GM18868 (cell line): Measurements from ENCODE around the gene CRACR2A.

ENCODE experiments used
- ATAC-seq: cut with Tn5 transposase; IDR thresholded peaks from one replicate; pipeline ENCODE4 v1.9.1; 2021; ENCODE audit warnings: mild to moderate bottlenecking, moderate library complexity; ENCODE audit not compliant: unreplicated experiment

CRACR2A gene, protein sequence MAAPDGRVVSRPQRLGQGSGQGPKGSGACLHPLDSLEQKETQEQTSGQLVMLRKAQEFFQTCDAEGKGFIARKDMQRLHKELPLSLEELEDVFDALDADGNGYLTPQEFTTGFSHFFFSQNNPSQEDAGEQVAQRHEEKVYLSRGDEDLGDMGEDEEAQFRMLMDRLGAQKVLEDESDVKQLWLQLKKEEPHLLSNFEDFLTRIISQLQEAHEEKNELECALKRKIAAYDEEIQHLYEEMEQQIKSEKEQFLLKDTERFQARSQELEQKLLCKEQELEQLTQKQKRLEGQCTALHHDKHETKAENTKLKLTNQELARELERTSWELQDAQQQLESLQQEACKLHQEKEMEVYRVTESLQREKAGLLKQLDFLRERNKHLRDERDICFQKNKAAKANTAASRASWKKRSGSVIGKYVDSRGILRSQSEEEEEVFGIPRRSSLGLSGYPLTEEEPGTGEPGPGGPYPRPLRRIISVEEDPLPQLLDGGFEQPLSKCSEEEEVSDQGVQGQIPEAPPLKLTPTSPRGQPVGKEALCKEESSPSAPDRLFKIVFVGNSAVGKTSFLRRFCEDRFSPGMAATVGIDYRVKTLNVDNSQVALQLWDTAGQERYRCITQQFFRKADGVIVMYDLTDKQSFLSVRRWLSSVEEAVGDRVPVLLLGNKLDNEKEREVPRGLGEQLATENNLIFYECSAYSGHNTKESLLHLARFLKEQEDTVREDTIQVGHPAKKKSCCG

DNA sequence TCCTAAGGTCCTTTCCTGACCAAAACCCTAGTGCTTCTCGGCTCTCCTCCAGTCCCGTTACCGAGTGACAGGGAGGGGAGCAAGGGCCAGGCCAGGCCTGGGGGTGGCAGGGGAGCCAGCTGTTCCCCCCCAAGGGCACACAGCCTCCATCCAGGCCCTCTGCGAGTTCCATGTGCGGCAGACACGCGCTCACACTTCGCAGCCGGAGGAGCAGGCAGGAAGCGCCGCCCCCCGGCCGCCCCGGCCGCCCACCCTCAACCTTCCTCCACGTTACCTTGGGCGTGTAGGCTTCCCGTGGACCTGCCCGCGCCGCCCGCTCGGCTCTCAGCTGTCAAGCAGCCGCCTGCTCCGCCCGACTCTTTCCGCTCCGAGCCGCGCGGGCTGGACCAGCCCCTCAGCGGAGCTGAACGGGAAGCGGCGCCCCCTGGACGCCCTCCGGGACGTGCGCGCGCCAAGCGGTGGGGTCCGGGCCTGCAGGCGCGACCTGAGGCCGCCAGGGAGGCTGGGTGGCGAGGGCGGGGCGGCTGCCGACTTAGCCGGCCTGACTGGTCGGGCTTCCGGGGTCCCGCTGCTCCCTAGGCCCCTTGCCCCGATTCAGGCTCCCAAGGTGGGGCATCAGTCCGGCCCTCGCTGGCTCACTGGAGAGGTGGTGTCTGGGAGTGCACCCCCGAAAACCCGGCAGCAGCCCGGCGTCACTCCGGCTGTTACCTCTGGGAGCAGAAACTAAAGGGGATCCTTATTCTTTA lies at the start of gene CRACR2A:
CRACR2A (minus strand) TSS at position 369 of the 746 bp plus-strand sequence. CDS start 56,110 bp downstream, outside the sequence.
- peak; percentile 89 for ATAC-seq

GRCh38 chr12:3797531-3798048 lies 44.7 kb upstream of the CRACR2A start:
- ATAC-seq: no peak

DNA sequence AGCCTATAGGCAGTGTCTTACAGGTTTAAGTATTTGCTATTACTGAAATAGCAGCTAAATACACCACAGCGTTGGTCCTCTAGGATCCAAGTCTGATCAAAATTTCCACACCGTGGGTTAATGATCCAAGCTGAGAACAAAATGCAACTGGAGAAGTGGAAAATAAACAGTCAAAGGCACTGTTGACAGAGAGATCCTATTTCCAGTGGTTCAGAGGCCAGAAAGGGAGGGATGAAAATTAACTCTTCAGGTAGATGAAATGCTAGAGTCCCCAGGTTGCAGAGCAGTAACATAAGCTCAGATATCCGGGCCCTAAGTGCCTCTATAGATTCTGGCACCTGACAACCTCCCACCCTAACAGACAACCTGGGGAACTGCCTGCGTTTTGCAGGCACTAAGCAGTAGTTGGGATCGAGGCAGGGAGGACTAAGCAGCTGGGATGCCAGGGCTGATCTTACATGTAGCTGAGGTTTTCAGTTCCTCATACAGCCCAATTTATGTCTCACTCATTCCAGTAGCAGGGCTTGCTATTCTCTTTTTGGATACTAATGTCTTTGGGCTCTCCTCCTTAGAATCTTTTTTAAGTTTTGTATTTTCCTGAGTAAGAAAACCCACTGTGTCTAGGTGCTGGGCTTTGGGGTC lies 42.7 kb upstream of the CRACR2A start:
- no peak for ATAC-seq

DNA sequence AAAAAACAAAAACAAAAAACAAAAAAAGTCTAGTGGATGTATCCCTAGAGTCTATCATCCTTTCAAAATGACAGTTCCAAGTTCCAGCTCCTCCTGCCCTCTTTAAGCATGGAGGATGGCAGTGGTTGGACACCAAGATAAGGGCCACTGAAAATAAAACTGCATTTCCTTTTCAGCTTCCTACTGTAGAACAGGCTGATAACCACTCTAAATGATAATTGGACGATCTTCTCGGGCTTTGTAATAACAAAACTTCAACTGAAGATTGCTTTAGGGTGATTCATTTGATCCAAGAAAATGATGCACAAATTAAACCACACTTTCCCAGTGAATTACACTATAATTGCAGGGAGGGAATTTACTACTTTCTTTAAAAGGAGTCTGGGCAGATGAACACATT lies 42.2 kb upstream of the CRACR2A start:
- no peak for ATAC-seq

- ATAC-seq: no peak
Observed at GRCh38 chr12:3792623-3793288, 39.8 kb upstream of the CRACR2A start.

- no peak for ATAC-seq
Observed at GRCh38 chr12:3791256-3791874, 38.5 kb upstream of the CRACR2A start.

GRCh38 chr12:3790642-3791041 lies 37.7 kb upstream of the CRACR2A start:
- ATAC-seq: no peak

GRCh38 chr12:3789838-3790237 lies 36.9 kb upstream of the CRACR2A start:
- ATAC-seq: no peak

DNA sequence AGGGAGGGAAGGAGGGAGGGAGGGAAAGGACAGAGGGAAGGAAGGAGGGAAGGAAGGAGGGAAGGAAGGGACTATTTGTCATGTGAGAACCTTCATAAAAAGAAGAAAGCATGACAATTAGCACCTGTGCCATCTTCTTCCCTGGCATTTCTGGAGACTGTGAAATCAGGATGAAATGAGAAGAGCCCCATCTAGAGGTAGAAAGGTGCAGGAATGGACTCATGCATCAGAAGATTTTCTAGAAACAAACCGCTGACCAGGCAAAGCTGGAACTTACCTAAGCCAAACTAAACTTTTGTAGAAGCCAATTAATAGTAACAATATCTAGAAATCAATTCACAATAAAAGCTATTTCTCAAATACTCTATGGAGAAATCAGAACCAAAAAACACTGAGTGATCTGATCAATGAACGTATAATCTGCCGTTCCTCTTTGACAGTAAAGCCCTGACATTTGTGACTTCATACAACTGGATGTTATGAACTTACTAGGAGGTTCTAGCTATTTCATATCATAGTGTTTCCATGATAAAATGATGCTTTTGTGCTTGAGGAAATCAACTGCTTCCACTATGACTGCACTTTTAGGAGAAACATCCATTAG lies 24.4 kb upstream of the CRACR2A start:
- ATAC-seq: no peak

DNA sequence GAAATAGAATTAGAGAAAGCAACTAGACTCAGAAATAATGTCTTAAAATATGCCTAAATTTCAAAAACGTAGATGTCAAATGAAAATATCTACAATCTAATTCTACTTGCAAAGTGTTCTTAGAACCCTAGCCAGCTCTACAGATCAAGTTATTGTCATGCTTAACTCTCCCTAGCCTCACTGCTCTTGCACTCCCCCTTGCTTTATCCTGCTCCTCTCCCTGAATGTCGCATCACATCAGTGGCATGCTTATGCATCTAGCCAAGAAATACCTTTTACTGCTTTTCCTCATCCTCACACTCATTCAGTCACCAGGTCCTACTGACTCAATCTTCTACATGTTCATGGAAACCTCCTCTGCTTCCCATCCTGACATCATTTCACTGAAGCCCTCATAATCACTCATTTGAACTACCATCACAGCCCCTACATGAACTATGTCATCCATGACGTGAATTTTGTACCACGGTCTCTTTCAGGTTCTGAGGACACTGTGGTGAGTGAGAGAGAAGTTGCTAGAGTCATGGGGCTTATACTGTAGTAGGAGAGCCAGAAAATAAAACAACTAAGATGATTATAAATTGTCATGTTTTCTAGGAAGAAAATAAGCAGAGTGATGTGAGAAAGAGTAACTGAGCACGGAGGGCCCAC lies 22.6 kb upstream of the CRACR2A start:
- no peak for ATAC-seq

DNA sequence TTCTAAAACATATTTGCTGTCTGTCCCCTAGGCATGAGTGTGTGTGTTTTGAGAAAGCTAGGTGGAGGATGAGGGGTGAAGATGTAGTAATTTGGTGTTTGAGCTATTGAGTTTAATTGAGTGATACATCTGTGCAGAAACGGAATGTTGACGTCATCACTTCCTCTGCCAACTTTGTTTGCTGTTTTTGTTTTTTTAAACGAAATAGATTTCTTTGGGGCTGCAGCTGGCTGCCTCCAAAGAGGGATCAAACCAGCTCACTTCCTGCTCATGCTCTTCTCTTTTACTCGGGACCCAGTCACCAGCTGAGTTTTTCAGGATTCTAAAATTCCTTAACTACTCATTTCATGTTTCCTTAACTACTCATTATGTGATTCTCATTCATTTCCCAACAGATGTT lies 19.5 kb upstream of the CRACR2A start:
- ATAC-seq: no peak

GRCh38 chr12:3771853-3772252 lies 18.9 kb upstream of the CRACR2A start:
- no peak for ATAC-seq

GRCh38 chr12:3770891-3771290 lies 18.0 kb upstream of the CRACR2A start:
- no peak for ATAC-seq

DNA sequence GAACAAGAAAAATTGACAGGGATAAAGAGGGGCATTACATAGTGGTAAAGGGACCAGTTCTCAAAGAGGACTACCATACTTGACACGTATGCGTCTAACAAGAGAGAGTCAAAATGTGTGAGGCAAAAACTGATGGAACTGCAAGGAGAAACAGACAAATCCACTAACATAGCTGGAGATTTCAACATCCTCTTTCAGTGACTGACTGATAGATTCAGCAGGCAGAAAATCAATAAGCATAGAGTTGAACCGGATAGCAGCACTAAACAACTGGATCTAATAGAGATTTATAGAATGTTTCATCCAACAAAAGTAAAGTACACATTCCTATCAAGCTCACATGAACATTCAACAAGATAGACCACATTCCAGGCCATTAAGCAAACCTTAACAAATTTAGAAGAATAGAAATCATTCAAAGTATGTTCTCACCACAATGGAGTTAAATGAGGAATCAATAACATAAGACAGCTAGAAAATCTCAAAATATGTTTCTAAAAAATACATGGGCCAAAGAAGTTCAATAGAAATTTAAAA lies 16.1 kb upstream of the CRACR2A start:
- ATAC-seq: no peak

GRCh38 chr12:3761116-3761735 lies 8.3 kb upstream of the CRACR2A start:
- ATAC-seq: no peak

DNA sequence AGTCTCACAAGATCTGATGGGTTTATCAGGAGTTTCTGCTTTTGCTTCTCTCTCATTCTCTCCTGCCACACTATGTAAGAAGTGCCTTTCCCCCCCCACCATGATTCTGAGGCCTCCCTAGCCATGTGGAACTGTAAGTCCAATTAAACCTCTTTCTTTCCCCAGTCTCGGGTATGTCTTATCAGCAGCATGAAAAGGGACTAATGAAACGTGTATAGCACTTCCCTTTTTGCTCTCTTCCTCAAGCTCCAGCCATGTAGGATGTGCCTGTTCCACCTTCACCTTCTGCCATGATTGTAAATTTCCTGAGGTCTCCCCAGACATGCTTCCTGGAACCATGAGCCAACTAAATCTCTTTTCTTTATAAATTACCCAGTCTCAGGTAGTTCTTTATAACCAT lies 7.0 kb upstream of the CRACR2A start:
- ATAC-seq: no peak

DNA sequence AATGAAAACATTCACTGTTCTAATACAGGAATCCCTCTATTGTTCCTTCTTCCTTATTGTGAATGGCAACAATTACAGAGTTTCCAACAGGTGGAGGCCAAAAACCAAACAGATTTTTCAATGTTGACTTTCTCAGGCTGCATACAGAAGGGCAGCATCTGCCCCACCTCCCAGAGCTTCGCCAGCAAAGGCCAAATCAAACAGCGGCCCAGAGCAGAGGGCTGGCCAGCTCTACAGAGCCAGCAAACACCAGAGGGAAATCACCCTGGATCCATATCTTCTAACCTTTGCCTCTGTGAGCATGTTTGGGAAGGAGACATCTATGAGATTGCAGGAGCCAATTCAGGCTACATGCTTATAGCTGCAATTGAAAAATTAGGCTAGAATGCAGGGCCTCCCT lies 4.4 kb upstream of the CRACR2A start:
- no peak for ATAC-seq

DNA sequence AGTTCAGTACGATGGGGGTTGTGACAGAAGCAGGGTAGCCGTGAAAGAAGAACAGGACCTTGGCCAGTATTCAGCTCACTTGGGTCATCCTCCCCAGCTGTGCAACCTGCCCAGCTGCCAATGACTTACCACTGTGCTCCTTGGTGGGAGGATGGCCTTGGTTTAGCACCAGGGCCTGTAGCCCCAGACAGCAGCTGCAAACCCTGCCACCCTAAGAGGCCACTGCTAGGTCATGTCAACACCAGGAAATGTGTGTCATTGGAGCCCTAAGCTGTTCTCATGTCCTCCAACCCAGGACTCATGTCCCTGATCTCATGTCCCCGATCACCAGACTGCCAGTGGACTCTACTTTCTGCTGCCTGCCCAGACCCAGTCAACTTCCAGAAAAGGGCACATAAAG lies 3.0 kb upstream of the CRACR2A start:
- no peak for ATAC-seq
